Measurements from ENCODE around the gene MYH10. TPM values are rescaled to one million over a fixed set of nuclear protein-coding genes. Genes with fewer than 3 reads are reported as not detected.

The MYH10 gene
- total RNA-seq, 2 donors from 2014 or later: 5.6 to 7.2 TPM

DNA sequence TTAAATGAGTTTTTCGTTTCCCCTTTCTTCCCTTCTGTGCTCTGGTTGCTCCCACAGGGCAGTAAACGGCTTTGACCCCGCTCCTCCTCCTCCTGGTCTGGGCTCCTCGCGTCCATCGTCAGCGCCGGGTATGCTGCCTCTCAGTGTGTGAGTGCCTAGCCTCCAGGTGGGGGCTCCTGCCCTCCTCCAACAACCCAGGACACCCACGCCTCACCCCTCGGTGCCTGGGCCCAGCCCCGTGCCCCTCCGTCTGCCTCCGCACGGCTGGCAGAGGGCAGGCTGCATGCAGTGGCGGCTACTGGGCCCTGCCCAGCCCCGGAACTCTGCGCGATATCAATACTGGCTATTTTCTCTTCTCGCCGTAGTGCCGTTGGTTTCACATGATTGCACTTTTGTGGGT, 163.7 kb downstream of the MYH10 start:
- intact Hi-C loops (cut with DNase I, micrococcal nuclease): no loop called here
- no peak for DNase-seq

DNA sequence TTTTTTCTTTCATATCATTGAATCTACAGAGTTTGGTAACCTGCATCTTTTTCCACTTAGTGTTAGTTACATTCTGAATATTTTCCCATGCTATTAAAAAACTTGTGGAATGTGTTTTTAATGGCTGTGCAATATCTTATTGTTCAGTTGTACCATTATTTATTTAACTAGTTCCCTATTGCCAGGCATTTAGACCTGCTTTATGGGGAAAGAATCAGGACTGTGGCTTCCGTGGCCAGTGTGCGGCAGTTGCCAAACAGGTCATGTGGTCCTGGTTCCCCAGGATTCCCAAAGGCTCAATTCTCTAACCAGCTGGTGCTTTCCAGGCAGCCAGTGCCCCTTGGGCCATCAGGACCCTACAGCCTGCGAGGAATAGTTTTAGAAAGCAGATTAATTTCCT, 164.1 kb downstream of the MYH10 start:
- ATAC-seq: no peak

More for the DNA sequence above, 163.7 kb downstream of the MYH10 start:
- ATAC-seq: no peak

DNA sequence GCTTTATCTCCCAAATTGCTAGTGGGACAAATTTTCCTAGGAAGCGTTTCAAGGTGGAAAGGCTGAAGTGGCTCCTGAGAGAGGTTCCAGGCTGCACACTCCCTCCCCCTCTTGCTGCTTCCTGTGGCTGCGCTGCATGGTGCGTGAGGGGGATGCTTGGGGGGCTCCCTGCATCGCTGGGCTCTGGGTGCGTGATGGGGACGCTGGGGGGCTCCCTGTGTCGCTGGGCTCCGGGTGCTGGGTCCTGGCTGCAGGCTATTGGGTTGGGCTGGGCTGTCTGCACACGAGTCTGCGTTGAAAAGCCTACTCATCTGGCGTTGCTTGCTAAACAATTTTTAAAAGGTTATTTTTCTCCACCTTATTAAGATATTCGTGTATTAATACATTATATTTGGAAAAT, 164.8 kb downstream of the MYH10 start:
- intact Hi-C loops (cut with DNase I, micrococcal nuclease): no loop called here
- DNase-seq (no peak), ATAC-seq (no peak)

More for the DNA sequence above, 164.1 kb downstream of the MYH10 start:
- intact Hi-C loops (cut with DNase I, micrococcal nuclease): no loop called here
- no peak for DNase-seq

DNA sequence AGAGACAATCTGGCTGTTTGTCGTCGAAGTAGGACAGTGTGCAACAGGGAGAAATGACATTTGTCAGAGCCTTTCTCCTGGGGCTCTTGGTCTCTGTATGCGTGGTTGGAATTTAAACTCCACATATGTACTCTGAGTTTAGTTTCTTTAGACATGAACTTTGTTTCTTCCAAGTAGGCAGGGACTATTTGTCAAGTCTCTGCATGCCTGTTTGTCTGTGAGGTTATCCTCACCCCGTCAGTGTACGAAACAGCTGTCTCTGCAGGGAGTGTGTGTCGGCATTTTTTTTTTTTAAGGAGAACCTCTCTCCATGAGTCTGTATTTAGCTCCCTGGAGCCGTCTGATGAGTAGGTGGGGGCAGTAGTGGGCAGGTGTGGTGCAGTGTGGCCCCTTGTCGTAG, 165.2 kb downstream of the MYH10 start:
- no peak for ATAC-seq
- DNase-seq: no peak
- intact Hi-C loops (cut with DNase I, micrococcal nuclease): no loop called here

DNA sequence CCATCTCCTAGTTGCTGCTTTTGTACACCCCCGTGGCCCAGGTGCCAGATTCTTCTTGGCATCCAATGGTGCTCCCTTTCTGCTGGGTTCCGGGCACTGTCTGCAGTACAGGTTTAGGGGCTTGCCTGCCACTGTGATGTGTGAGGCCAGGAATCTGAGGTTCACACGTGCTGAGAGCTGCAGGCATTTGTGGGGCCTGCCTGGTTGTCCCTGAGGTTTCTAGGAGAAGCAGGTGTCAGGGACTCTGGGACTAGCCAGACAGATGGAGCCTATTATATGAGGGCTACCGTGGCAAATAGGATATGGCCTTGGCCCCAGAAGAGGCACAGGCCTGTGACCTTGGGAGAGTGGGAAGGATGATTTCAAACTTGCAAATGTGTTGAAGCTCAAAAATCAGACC, 165.6 kb downstream of the MYH10 start:
- ATAC-seq (no peak), DNase-seq (no peak)
- intact Hi-C loops (cut with DNase I, micrococcal nuclease): no loop called here

DNA sequence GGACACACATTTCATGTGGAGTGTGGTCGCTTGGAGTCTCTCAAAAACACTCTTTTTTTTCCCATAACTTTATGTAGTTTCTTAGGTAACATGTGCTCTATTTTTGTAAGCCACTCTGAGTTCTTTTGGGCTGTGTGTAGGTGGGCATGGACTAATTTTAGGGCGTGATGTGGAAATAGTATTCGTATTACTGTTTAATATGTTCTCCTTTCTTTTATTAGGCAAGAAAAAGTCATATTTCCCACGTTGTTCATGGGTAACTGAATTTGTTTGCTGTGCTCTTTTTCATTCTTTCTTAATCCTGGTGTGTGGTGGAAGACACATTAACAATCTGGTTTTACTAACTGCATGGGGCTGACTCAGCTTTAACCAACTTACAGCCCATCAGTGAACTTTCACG, 167.4 kb downstream of the MYH10 start:
- DNase-seq (no peak), ATAC-seq (no peak)
- intact Hi-C loops (cut with DNase I, micrococcal nuclease): no loop called here

DNA sequence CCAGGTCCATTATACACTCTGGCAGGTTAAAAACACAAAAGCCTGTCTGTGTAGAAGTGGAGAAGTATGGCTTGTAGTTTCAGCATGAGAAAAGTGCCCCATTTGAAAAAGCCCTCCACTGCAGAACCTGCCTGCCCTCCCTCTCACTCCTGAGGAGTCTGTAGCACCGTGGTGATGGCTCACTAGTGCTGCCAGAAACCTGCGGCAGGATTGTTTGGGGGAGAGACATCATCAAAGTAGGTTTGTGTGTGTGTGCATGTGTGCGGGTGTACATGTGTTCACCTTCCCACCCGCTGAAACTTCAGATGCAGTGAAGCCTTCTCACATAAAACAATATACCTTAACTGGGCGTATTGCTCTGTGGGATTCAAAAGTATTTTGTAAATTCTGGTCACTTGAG, 168.0 kb downstream of the MYH10 start:
- intact Hi-C loops (cut with DNase I, micrococcal nuclease): no loop called here
- no peak for ATAC-seq
- DNase-seq: no peak

DNA sequence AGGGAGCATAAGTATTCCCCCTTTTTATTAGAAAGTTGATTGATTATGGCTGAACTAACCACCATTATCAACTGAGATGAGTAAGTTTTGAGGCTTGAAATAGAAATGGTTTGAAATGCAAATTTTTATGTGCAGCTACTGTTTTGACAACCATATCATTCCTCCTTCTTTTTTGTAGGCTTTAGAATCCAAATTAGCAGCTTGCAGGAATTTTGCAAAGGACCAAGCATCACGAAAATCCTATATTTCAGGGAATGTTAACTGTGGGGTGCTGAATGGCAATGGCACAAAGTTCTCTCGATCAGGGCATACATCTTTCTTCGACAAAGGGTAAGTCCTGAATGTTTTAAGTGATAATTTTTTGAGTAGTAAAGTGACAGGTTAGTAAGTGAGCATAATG, 170.7 kb downstream of the MYH10 start:
- intact Hi-C loops (cut with DNase I, micrococcal nuclease): no loop called here
- ATAC-seq: no peak
- no peak for DNase-seq

DNA sequence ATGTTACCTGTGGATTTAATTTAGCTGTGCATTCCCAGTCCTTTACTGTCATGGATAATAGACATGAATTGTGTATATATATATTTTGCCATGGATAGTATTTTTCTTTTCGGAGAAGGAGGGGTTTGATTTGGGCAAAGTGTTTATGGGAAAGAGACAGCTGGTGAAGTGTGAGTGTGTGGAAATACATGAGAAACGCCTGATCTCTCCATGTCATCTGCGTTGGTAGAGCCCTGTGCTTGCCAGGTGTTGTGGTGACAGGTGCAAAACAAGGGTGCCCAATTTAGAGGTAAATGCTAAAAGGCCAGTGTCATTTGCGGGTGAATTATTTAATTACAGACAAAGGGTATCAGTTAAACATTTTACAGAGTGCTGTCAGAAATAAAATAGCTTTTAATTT, 171.4 kb downstream of the MYH10 start:
- intact Hi-C loops (cut with DNase I, micrococcal nuclease): no loop called here
- DNase-seq (no peak), ATAC-seq (no peak)

DNA sequence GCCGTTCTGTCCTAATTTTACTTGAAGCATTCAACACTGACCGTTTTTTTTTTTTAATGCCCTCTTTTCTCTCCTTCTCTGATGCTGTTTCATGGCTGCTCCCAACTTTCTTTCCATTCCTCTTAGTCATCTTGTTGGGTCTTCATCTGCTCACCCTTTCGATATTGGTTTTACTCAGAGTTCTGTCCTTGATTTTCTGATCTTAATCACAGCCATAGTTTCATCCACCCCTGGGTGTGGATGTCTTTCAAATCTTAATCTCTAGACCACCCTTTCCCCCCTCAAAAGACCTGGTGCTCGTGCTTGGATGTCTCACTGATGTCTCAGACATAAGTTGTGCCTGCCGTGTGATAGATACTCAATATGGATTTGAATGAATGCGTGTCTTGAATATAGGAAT, 172.4 kb downstream of the MYH10 start:
- intact Hi-C loops (cut with DNase I, micrococcal nuclease): no loop called here
- no peak for DNase-seq
- no peak for ATAC-seq

DNA sequence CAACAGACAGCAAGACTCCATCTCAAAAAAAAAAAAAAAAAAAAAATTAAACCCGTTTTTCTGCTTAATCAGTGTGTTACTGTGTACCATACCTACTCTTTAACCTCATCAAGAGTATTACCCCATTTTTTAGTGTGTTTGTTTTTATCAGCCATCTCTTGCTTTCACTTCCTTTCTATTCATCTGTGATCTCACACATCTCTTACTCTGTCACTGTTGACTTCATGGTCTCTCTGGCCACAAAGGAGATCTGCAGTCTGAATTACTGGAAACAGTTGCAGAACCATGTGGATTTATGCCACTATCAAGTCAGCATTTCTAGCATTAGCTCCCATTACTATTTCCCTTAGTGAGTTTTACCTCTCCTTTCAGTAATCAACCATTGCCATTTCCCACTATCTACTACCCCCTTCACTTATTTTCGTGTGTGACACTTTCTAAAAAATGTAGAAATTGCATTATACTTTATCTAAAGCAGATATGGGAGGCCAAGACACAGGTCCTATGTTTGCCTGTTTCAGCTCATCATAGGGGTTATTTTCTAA, 174.8 kb downstream of the MYH10 start:
- intact Hi-C loops (cut with DNase I, micrococcal nuclease): no loop called here
- no peak for DNase-seq
- ATAC-seq: no peak

DNA sequence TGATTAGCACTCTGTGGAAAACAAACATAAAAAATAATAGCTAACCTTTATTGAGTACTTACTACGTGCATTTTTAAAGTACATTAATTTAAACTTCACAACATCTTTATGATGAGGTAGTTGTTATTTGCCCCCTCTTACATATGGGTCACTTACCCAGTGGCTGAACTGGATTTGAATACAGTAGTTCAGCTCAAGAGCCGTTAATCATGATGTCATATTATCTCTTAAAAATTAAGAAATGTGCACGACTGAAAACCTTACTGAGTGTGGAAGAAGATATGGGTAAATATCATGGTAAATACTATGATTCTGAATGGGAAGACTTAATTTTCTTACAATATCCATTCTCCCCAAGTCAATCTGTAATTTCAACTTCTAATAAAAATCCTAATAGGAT, 177.2 kb downstream of the MYH10 start:
- no peak for ATAC-seq
- no peak for DNase-seq
- intact Hi-C loops (cut with DNase I, micrococcal nuclease): no loop called here

DNA sequence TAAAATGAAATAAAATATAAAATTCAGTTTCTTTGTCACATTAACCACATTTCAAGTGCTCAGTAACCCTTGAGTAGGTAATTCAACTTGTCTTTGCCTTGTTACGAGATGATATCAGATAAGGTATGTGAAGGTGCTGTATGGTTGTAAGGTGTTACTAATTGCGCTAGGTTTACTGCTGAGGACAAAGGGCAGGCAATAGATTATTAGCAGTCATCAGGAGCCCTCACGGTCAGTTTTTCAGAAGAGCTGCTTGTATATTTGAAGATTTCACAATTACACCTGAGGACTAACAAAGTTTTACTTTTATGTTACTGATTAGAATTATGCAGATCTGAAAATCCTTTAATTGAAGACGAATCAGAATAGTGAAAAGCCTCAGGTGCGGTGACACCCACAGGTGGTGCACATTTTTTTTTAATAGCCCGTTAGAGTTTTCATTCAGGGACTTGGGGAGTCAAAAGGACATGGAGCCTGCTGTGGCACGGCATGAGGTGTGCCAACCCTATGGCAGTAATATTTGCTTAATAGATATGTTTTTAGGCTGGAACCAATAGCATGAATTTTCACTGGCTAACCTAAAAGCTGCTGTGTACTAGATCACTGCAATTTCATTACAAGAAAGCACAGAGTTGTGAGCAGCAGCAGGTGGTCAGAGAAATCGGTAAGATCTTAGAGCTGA, 178.5 kb downstream of the MYH10 start:
- intact Hi-C loops (cut with DNase I, micrococcal nuclease): no loop called here
- no peak for ATAC-seq

DNA sequence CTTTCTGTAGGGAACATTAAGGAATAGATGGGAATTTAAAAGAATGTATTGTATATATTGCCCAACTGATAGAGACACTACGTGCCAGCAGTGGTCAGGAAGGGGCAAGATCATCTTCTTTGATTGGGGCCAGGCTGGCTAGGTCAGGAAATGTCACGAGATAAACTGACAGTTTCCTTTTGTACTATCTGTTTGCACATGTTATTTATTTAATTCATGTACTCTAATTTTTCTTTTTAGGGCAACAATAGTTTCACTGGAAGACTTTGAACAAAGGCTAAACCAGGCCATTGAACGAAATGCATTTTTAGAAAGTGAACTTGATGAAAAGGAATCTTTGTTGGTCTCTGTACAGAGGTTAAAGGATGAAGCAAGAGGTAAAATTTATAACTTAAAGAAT, 182.2 kb downstream of the MYH10 start:
- intact Hi-C loops (cut with DNase I, micrococcal nuclease): no loop called here
- ATAC-seq (no peak), DNase-seq (no peak)

More for the DNA sequence above, 178.5 kb downstream of the MYH10 start:
- no peak for DNase-seq

DNA sequence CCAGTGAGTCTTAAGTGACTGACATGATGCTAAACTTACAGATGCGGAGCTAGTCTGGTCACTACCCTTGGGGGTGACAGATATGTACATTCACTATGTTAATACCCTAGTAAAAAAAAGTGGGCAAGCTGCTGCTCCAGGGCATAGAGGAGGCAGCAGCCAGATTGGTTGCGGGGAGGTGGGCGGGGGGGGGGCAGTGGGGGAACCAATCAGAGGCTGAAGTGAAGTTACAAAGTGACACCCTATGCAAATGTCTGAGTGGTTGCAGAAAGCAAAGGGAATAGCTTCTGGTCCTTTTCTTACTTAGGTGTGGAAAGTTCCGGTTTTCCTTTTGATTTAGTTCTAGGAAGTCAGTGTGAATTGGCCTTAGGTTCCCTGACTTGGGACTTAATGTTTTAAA, 182.7 kb downstream of the MYH10 start:
- ATAC-seq (no peak), DNase-seq (no peak)
- intact Hi-C loops (cut with DNase I, micrococcal nuclease): no loop called here

DNA sequence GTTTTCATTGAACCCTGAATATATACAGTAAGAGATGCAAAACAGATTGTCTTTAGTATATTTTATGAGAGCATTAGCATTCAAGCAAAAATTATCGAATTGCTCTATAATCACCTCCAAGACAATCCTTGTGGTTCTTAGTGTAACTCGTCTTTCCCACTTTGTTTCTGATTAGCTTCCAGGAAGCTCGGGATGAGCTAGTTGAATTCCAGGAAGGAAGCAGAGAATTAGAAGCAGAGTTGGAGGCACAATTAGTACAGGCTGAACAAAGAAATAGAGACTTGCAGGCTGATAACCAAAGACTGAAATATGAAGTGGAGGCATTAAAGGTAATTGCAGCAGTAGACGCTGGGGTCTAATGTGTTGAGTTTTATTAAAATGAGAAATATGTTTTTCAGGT, 185.0 kb downstream of the MYH10 start:
- DNase-seq (no peak), ATAC-seq (no peak)
- intact Hi-C loops (cut with DNase I, micrococcal nuclease): no loop called here

DNA sequence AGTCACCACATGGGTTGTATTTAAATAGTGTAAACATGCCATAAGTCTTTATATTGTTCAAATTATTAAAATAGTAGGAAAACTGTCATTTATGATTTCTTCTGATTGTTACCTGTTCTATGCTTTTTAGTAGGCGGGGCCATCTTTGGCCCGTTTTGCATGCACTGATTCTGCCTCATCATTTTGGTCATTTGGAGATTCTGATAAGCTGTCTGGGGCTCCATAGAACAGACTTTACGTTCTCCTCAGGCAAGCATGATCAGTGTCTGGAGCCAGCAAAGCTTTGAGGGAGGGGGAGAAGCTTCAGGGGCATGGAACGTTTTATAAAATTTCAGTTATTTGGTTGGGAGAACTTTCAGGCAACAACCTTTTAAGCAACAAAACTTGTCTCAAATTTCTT, 186.0 kb downstream of the MYH10 start:
- intact Hi-C loops (cut with DNase I, micrococcal nuclease): no loop called here
- ATAC-seq (no peak), DNase-seq (no peak)

DNA sequence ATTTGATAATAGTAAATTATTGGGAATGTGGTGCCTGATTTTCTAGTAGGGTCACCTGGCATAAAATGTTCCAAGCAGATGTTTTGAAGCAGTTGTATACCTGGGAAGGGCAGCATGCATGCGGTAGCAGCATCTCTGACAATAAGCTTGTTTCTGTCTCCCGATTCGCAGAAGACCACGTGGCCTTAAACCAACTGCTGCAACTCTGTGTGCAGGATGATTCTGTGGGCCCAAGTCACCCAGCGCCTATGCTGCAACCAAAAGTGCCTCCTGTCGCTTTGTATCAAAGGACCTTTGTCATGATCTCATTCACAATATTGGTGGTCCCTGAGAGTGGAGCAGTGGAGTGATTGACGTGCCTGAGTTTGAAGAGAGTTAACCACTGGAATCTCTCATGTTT, 186.8 kb downstream of the MYH10 start:
- no peak for ATAC-seq
- DNase-seq: no peak

DNA sequence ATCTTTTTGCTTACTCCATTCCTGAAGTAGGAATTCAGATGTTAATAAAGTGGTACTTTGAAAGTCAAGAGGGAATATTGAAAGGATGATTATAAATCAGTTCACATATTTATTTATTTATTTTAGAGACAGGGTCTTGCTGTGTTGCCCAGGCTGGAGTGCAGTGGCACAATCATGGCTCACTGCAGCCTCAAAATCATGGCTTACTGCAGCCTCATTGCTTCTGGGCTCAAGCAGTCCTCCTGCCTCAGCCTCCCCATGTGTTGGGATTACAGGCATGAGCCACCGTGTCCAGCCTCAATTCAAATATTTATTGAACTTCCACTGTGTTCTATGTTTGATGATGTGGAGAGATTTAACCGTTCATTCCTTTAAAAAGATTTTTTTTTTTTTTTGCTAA, 188.2 kb downstream of the MYH10 start:
- DNase-seq: no peak
- no peak for ATAC-seq
- intact Hi-C loops (cut with DNase I, micrococcal nuclease): no loop called here

More for the DNA sequence above, 186.8 kb downstream of the MYH10 start:
- intact Hi-C loops (cut with DNase I, micrococcal nuclease): no loop called here

DNA sequence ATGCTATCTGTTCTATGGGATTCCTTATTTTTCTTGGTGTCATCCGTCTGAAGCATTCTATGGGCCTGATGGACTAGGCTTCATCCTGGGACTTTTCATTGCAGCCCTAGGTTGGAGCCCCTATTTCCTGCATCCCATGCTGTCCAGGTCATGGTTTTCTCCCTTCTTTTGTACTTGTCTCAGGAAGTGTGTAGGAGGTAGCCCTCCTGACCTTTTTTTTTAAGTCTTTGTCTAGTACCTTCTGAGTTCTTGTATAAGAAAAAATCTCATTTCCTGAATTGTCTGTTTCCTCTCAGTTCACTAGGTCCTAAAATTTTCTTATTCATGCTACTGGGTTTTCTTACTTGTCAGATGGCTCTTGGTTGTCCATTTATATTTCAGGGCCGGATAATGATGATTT, 188.8 kb downstream of the MYH10 start:
- intact Hi-C loops (cut with DNase I, micrococcal nuclease): no loop called here
- DNase-seq (no peak), ATAC-seq (no peak)

DNA sequence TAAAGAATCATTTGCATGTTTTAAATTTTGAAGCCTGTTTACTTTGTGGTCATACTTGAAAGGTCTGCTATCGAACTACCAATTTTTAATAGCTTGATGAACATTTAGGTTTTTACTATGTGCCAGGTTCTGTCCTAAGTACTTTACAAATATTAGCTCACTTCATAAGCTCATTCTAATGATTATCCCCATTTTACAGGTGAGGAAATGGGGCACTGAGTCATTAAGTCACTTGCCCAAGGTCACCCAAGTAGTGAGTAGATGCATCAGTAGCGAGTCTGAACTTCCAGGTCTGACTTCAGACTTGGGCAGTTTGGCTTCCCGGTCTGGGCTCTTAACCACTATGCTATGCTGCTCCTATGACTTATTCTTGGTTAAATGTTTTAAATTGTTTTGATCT, 190.8 kb downstream of the MYH10 start:
- intact Hi-C loops (cut with DNase I, micrococcal nuclease): no loop called here
- no peak for ATAC-seq
- no peak for DNase-seq

Measured in left colon (tissue), 2 donors.